GM19193 (cell line): ENCODE data around the gene NPTX2.

Source experiments
- POLR2A ChIP-seq: IDR thresholded peaks from 4 replicates; pipeline ENCODE4 v1.6.1; 2011; ENCODE audit not compliant: insufficient read depth, insufficient read length; ENCODE audit errors: extremely low read depth

The NPTX2 gene

DNA sequence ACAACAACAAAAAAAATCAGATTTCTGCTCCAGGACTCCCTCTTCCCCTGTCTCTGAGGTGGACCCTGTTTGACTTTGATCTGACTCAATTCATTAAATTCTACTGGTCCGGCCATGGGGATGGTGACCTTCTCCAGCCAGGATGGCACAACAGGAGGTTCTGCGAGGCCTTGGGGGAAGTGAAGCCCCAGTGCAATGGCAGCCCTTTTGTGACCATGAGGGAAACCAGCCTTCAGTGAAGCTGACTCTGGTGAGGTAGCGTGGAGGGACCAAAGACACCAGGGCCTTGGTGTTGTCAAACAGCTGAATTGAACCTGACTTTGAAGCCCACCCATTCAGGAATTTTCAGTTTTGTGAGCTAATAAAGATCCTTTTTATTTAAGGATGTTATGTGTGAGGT, 44.5 kb downstream of the NPTX2 start:
- no peak for TF ChIP-seq POLR2A

DNA sequence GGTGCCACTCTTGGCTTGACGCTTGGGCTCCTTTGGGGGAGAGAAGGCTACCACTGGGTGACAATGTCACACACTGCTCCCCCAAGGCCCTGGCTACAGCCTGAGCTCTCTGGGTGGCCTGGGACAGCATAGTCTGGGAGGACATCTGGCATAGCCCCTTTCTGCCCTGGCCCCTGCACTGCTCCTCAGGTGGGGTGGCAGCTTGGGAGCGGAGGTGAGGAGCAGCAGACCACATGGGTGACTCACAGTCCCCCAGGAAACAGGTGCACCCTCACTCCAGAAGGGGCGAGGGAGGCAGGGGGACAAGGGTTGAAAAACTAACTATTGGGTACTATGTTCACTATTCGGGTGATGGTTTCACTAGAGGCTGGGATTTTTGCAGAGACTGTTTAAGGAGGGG, 45.2 kb downstream of the NPTX2 start:
- no peak for TF ChIP-seq POLR2A

DNA sequence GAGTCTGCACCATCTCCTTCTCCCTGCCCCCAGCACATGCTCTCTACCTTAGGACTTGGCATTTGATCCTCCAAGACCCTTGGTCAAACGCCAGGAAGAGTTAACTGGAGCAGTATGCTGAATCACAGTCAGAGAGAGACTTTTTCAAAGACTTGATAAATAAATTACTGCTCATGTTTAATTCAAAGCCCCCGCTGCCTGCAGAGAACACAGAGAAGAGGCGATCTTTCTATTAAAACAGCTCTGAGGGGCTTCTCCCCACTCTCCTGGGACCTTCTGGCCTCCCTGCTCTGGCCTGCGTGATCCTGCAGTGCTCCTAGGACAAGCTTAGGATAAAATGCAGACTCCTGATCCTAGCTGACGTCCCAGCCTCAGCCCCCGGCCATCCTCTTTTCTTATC, 47.8 kb downstream of the NPTX2 start:
- no peak for TF ChIP-seq POLR2A

DNA sequence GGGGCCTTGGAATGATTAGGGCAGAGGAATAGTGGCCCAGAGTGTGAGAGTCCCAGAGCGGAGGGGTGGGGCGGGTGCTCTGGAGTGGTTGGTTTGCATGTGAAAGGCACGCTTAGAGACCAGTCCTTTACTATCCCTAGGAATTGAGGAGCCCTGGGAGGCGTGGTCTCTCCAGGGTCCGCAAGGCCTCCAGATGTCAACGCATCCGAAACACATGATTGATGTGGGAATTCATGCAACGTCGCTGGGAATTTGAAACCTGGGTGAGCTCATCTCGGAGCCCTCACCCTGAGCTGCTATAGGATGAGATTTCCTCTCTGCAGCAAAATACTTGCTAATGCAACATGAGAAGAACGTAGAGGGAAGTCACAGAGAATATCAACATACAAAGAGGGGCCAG, 51.2 kb downstream of the NPTX2 start:
- TF ChIP-seq POLR2A = no peak

DNA sequence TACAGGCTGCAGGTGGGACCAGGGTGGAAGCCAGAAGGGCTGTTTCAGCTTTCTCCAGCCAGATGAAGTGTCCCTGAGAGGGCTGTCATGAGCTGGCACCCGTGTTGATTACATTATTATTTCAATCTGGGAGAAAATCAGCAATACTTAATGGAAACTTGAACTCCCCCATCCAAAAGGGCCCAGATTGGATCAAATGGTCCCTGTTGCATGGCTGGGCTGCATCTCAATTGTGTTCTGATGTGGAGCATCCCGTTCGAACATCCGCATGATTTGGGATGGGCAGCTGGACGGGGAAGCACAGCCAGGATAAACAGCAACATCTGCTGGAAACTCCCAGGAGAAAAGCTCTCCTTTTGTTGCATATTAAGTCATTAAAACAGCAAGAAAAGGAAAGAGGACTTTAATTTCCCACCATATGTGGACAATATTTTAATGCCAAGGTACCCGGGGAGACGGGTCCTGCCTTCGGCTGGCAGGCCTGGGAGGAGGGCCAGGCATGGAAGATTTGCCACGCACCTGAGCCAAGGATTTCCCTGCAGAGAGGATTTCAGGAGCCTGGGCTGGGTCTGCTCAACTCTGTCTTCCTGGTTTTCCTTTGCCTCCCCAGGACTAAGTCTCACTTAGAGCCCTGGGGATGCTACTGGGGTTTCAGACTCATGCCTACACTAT, 52.4 kb downstream of the NPTX2 start:
- TF ChIP-seq POLR2A = no peak

DNA sequence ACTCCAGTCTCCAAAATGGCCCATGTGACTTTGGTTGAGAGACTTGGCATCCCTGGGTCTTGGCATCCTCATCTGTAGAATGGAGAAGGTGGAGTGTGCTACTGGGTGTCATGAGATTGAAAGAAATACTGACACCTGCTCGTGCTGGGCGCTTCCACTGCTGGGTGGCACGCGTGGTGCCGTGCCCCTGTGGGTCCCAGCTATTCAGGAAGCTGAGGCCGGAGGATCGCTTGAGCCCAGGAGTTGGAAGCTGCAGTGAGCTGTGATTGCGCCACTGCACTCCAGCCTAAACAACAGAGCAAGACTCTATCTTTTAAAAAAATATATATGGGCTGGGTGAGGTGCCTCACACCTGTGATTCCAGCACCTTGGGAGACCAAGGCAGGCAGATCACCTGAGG, 53.1 kb downstream of the NPTX2 start:
- TF ChIP-seq POLR2A = no peak

DNA sequence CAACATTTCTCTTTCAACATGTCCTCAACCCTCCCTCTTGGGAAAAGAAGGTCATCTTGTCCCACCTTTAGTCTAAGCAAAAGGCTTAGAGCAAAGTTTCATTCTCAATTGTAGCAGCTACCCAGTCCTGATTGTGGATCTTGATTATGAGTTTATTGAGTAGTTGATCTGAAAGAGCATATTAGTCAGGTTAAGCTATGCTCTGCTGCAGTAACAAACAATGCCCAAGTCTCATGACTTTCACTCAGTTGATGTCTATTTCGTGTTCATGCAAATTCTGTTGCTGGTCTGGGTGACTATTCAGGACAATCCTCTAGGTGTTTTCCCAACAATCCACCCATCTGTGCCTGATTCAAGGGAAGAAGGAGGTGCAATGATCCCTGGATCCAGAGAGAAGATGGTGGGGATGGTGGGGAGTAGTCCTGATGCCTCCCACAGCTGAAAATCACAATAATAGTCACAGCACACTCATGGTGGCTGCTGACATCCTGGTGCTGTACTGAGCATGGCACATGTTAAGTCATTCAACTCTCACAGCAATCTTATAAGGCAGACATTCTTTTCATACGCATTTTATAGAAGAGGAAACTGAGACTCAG, 54.7 kb downstream of the NPTX2 start:
- TF ChIP-seq POLR2A = no peak

DNA sequence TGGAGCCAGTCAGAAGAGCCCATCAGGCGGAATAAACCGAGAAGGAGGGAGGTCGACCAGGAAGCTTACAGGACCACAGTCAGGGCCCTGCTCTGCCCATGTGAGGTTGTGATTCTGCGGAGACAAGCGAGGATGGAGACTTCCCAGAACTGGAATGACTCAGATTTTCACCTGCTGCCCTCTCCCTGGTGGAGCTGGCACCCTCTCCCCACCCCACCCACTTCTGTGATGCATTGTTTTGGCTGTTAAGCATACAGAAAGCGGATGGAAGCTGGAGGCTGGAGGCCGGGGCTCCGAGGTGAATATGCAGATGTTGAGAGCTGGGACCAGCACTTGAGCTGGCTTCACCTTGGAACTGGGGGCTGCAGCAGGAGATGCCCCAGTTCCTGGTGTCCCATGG, 57.4 kb downstream of the NPTX2 start:
- no peak for TF ChIP-seq POLR2A

DNA sequence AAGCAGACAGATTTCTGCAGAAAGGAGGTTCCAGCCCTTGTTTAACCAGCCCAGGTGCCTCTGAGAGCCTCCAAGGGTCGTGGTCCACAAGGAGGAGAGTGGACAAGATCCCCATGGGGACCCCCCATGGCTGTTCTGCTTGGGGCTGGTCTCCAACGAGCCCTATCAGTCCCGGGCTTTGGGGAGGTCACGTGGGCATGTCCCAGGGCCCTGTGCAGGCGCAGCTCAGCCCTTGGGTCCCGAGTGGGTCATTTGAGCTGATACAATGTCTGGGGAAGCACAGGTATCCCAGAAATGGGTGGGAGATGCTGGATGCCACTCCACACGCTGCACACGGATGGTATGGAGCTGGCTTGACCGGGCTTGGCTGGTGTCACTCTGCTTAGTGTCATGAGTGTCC, 57.8 kb downstream of the NPTX2 start:
- no peak for TF ChIP-seq POLR2A

DNA sequence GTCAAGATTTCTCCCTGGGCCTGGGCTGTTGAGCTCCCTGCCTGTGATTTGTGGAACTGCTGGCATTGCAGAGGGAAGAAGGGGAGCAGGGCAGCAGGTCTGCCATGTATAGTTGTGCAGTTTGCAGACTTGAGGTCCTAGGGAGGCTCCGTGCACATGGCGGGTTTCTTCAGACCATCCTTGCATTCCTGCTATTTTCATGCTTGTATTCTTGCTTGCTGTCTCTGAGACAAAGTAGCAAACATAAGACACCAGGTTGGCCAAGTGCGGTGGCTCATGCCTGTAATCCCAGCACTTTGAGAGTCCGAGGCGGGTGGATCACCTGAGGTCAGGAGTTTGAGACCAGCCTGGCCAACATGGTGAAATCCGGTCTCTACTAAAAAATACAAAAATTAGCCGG, 61.1 kb downstream of the NPTX2 start:
- no peak for TF ChIP-seq POLR2A
